ENCODE results near the gene KLF16. TPM values are rescaled to one million over a fixed set of nuclear protein-coding genes. Genes with fewer than 3 reads are reported as not detected.
"Not testable (repeated sequence)": the region's sequence is repeated elsewhere in the genome, so short reads cannot be mapped to it uniquely, and the experiment has no call there.

KLF16 gene
- total RNA-seq, 2 donors from 2014 or later, result 7.7 to 11.0 TPM

DNA sequence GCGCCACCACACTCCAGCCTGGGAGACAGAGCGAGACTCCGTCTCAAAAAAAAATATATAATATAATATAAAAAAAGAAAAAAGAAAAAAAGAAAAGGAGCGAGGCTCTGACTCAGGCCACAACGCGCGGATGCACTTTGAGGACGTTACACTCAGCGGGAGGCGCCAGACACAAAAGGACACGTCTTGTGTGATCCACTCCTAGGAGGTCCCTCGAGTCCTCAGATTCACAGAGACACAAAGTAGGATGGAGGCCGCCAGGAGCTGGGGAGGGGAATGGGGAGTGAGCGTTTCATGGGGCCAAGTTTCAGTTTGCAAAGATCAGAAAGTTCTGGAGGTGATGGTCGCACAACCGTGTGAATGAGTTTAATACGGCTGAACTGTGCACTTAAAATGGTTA is 30.4 kb upstream of the KLF16 start:
- Histone ChIP-seq H3K4me3 (no peak overlapping the region), H3K27ac (no peak overlapping the region), H3K36me3 (no peaks in the 10 kb centered on the region), H3K27me3 (replicated peaks; ENCODE audit: insufficient read depth) (no peaks in the 10 kb centered on the region), H3K4me1 (ENCODE audit: control insufficient read depth in 1 of 2, low read depth in 2 of 2) (peaks cover 0 to 14% of the 10 kb centered on the region in 2 donors), H3K9me3 (no peaks in the 10 kb centered on the region)
- DNase-seq (ENCODE audit: low spot score) (no peak), ATAC-seq (ENCODE audit: insufficient number of reproducible peaks, low FRiP score, low read depth) (no peak)
- TF ChIP-seq, protein P1, sequence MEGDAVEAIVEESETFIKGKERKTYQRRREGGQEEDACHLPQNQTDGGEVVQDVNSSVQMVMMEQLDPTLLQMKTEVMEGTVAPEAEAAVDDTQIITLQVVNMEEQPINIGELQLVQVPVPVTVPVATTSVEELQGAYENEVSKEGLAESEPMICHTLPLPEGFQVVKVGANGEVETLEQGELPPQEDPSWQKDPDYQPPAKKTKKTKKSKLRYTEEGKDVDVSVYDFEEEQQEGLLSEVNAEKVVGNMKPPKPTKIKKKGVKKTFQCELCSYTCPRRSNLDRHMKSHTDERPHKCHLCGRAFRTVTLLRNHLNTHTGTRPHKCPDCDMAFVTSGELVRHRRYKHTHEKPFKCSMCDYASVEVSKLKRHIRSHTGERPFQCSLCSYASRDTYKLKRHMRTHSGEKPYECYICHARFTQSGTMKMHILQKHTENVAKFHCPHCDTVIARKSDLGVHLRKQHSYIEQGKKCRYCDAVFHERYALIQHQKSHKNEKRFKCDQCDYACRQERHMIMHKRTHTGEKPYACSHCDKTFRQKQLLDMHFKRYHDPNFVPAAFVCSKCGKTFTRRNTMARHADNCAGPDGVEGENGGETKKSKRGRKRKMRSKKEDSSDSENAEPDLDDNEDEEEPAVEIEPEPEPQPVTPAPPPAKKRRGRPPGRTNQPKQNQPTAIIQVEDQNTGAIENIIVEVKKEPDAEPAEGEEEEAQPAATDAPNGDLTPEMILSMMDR (IDR thresholded peaks at IDR 0.05), result no peak

DNA sequence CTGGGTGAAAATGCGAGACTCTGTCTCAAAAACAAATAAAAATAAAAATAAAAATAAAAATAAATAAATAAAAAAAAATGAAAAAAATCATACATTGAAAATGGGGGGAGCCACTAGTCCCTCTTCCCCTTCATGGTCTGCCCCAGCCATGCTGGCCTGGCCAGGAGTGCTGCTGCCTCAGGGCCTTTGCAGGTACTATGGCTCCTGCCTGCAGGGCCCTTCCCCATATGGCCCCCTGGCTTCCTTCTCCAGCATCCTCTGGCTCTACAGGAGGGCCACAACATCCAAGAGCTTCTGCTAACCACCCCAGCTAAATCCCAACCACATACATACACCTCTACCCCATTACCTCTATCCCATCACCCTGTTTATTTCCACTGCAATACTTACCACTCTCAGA is 26.5 kb upstream of the KLF16 start:
- Histone ChIP-seq H3K36me3 (no peaks in the 10 kb centered on the region), H3K27me3 (replicated peaks; ENCODE audit: insufficient read depth) (no peaks in the 10 kb centered on the region), H3K4me3 (no peak overlapping the region), H3K27ac (no peak overlapping the region), H3K9me3 (no peaks in the 10 kb centered on the region), H3K4me1 (ENCODE audit: control insufficient read depth in 1 of 2, low read depth in 2 of 2) (peaks cover 0 to 5% of the 10 kb centered on the region in 2 donors)
- ATAC-seq (ENCODE audit: insufficient number of reproducible peaks, low FRiP score, low read depth) (no peak), DNase-seq (ENCODE audit: low spot score) (no peak)
- TF ChIP-seq, protein P1 (IDR thresholded peaks at IDR 0.05), result no peak

DNA sequence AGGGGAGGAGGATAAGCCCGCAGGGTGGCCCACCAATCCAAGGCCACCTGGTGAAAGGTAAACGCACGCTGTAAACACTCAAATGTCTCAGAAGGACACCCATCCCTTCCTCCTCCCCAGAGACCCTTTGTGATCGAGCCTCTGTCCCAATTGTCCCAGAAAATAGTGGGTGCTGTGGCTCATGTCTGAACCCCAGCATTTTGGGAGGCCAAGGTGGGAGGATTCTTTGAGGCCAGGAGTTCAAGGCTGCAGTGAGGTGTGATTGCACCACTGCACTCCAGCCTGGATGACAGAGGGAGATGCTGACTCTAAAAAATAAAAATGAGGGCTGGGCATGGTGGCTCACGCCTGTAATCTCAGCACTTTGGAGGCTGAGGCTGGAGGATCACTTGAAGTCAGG is 25.0 kb upstream of the KLF16 start:
- H3K4me3 ChIP-seq, result no peak overlapping the region
- TF ChIP-seq, protein P1 (IDR thresholded peaks at IDR 0.05), result no peak
- no peaks in the 10 kb centered on the region for H3K27me3 ChIP-seq (replicated peaks; ENCODE audit: insufficient read depth)
- no peaks in the 10 kb centered on the region for H3K36me3 ChIP-seq
- H3K9me3 ChIP-seq, result no peaks in the 10 kb centered on the region
- no peak for ATAC-seq (ENCODE audit: insufficient number of reproducible peaks, low FRiP score, low read depth)
- DNase-seq (ENCODE audit: low spot score), result no peak
- no peak overlapping the region for H3K27ac ChIP-seq
- H3K4me1 ChIP-seq (ENCODE audit: control insufficient read depth in 1 of 2, low read depth in 2 of 2), result peaks cover 11 to 19% of the 10 kb centered on the region in 2 donors

DNA sequence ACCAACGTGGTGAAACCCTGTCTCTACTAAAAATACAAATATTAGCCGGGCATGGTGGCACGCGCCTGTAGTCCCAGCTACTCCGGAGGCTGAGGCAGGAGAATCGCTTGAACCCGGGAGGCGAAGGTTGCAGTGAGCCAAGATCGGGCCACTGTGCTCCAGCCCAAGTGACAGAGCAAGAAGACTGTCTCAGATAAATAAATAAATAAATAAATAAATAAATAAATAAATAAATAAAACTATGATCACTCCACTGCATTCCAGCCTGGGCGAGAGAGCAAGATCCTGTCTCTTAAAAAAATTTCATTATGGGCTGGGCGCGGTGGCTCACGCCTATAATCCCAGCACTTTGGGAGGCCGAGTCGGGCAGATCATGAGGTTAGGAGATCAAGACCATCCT is 23.0 kb upstream of the KLF16 start:
- not testable (repeated sequence) for H3K9me3 ChIP-seq; H3K27ac ChIP-seq; ATAC-seq (ENCODE audit: insufficient number of reproducible peaks, low FRiP score, low read depth)

DNA sequence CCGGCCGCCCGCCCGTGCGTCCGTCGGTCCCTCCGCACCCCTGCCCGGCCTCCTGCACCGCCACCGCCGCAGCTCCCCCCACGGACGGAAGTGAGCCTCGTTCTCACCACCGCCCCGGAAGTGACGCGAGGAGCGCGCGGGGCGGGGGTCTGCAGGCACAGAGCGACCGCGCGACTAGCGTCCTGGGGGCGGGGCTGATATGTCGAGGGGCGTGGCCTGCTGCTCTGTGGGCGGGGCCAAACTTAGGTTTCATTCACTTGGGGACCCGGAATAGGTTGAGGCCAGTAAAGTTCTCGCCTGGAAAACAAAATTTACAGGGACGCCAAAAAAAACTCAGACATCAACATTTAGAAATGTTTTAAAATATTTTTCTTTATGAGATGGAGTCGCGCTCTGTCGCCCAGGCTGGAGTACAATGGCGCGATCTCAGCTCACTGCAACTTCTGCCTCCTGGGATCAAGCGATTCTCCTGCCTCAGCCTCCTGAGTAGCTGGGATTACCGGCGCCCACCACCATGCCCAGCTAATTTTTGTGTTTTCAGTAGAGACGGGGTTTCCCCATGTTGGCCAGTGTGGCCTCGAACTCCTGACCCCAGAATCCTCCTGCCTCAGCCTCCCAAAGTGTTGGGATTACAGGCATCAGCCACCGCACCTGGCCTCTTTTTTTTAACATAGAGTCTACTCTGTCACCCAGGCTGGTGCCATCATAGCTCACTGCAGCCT is 22.2 kb upstream of the KLF16 start, which contains the start of gene ABHD17A:
TSS of gene ABHD17A (minus strand) at position 99 of the 722 bp plus-strand sequence. CDS start 3,930 bp downstream, outside the sequence.
- ATAC-seq (ENCODE audit: insufficient number of reproducible peaks, low FRiP score, low read depth) (peak; percentile 65), DNase-seq (ENCODE audit: low spot score) (peak; percentile 72)
- peaks cover 17 to 41% of the 10 kb centered on the region in 2 donors for H3K4me1 ChIP-seq (ENCODE audit: control insufficient read depth in 1 of 2, low read depth in 2 of 2)
- H3K27ac ChIP-seq, result peak within 1 kb of the TSS; percentile 56 to 70
- H3K4me3 ChIP-seq, result peak within 1 kb of the TSS; percentile 95
- H3K36me3 ChIP-seq; H3K9me3 ChIP-seq; H3K27me3 ChIP-seq (replicated peaks; ENCODE audit: insufficient read depth): not testable (repeated sequence)

More for the DNA sequence above, 23.0 kb upstream of the KLF16 start:
- H3K36me3 ChIP-seq; H3K27me3 ChIP-seq (replicated peaks; ENCODE audit: insufficient read depth); H3K4me3 ChIP-seq; DNase-seq (ENCODE audit: low spot score): not testable (repeated sequence)
- peaks cover 17 to 35% of the 10 kb centered on the region in 2 donors for H3K4me1 ChIP-seq (ENCODE audit: control insufficient read depth in 1 of 2, low read depth in 2 of 2)

DNA sequence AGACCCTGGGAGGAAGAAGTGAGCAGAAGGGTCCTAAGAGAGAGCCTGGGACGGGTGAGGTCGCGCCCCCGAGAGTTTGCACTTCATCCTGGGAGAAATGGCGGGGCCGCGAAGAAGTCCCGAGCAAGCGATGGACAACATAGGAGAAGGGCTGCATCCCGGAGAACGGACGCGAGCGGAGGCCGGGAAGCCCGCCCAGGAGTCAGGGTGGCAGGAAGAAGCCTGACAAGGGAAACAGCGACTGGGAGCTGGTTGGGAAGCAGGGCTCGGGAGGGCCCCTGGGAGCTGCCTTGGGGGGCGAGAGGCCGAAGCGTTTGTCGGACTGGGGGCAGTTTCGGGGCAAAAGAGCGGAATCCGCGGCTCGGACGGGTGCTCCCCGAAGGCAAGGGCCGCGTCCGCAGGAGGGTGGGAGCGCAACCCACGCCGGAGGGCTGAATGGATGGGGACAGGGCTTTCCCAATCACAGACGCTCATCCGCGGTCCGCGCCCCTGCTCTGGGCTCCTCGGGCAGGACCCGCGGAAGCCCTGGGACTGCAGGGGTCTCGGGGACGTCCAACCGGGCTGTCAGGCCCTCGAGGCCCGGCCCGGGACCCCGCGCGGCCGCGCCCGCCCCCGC is 21.4 kb upstream of the KLF16 start:
- H3K4me1 ChIP-seq (ENCODE audit: control insufficient read depth in 1 of 2, low read depth in 2 of 2), result peaks cover 17 to 42% of the 10 kb centered on the region in 2 donors
- H3K4me3 ChIP-seq, result peak overlapping the region; percentile 95
- ATAC-seq (ENCODE audit: insufficient number of reproducible peaks, low FRiP score, low read depth), result no peak
- H3K27ac ChIP-seq, result peak overlapping the region; percentile 56 to 70
- H3K9me3 ChIP-seq, result no peaks in the 10 kb centered on the region
- no peaks in the 10 kb centered on the region for H3K27me3 ChIP-seq (replicated peaks; ENCODE audit: insufficient read depth)
- no peaks in the 10 kb centered on the region for H3K36me3 ChIP-seq
- DNase-seq (ENCODE audit: low spot score), result no peak
- TF ChIP-seq, protein P1 (IDR thresholded peaks at IDR 0.05), result no peak

Measured in thoracic aorta (tissue), 2 donors.